ENCODE results near the gene EPB41L1. TPM values are rescaled to one million over a fixed set of nuclear protein-coding genes. Genes with fewer than 3 reads are reported as not detected.
A peak's percentile ranks its signal among the peaks of the same experiment; 100 is the strongest.

Gene EPB41L1
- total RNA-seq, 1 donor from 2014 or later: 16.7 TPM

DNA sequence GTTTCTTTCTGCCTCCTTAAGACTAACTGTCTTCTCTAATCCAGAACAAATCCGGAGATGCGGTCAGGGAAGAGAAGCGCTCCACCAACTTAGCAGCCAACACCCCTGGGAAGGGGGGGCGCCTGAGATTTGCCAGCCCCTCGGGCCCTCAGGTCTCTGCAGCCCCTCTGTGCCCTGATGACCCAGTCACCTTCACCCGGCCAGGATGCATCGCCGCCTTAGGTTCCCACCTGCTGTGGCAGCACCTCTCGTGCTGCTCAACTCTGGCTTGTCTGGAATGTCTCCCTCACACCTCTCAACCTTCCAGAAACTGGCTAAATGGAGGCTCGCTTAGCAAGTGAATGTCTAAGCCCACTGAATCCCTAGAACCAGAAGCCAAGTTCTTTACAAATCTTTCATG lies 53.7 kb downstream of the EPB41L1 start:
- Histone ChIP-seq H3K4me1 (no peaks in the 10 kb centered on the region), H3K27me3 (no peaks in the 10 kb centered on the region), H3K9me3 (no peaks in the 10 kb centered on the region), H3K36me3 (peaks cover 41 to 66% of the 10 kb centered on the region in 2 donors), H3K4me3 (no peak overlapping the region), H3K27ac (no peak overlapping the region)
- no peak for DNase-seq (ENCODE audit: low spot score in 2 of 2)
- intact Hi-C loops (cut with DNase I): no loop called here
- TF ChIP-seq CTCF (IDR thresholded peaks at IDR 0.05): no peak

DNA sequence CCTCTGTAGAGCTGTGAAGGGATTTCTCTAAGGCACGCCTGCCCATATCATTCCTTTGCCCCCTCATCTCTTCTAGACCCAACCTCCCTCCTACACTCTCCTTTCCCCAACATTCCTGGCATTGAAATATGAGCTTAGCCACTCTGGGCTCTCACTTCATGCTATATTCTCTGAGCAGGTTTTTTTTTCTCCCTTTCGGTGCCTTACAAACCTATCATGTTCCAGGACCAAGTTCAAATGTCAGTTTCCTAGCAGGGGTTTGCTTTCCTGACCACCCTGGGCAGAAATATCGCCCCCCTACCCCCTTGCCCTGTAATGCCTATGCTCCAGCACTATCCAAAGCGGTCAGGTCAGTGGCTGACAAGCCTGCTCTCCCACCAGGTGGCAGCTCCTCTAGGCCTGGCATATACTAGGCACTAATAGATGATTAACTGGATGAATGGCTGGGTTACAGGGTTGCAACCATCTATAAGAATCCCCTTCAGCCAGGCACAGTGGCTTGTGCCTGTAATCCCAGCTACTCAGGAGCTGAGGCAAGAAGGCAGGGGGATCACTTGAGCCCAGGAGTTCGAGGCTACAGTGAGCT lies 56.0 kb downstream of the EPB41L1 start:
- intact Hi-C loops (cut with DNase I): no loop called here
- no peak for TF ChIP-seq CTCF (IDR thresholded peaks at IDR 0.05)
- Histone ChIP-seq H3K27ac (no peak overlapping the region), H3K4me1 (no peaks in the 10 kb centered on the region), H3K36me3 (peaks cover 42 to 72% of the 10 kb centered on the region in 2 donors), H3K27me3 (no peaks in the 10 kb centered on the region), H3K9me3 (no peaks in the 10 kb centered on the region), H3K4me3 (no peak overlapping the region)
- no peak for DNase-seq (ENCODE audit: low spot score in 2 of 2)

DNA sequence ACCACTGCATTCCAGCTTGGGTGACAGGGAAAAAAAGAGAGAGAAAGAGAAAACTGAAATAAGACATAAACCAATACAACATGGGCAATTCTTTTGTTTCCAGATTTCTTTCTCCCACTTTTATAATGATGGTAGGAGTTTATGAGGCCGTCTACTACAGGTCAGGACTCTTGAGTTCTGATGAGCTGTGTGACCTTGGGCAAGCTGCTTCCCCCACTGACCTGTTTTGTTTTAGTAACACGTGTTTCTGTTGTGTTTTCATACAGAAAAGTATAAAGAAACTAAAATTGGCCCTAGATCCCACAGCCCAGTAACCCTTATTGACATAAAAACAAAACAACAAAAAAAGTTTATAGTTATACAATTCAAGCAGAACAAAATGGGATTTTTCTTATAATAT lies 58.8 kb downstream of the EPB41L1 start:
- intact Hi-C loops (cut with DNase I): no loop called here
- no peaks in the 10 kb centered on the region for H3K27me3 ChIP-seq
- no peaks in the 10 kb centered on the region for H3K4me1 ChIP-seq
- TF ChIP-seq CTCF (IDR thresholded peaks at IDR 0.05): no peak
- no peak overlapping the region for H3K27ac ChIP-seq
- peaks cover 35 to 50% of the 10 kb centered on the region in 2 donors for H3K36me3 ChIP-seq
- H3K9me3 ChIP-seq: no peaks in the 10 kb centered on the region
- no peak for DNase-seq (ENCODE audit: low spot score in 2 of 2)
- no peak overlapping the region for H3K4me3 ChIP-seq

DNA sequence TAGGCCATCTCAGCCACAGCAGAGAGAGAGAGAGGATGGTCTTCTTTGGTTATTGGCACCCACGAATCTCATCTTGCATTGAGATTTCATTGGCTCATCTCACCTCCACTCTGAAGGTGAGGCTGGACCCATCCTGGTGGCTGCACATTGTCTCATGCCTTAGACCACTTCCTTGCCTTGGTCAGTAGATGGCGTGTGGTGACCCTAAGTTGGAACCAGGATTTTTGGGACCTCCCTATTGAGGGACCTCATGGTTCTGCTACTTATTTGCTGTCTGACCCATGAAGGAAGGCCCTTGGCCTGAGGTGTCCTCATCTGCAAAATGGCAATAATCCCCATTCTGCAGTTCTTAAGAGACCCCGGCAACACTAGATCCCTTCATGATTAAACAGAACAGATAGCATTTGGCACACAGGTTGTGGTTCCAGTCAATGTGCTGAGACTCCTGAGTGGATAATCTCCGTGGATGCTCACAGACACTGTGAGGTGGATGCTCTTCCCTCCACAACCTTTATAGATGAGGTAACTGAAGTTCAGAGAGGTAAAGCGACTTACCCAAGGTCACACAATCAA lies 60.2 kb downstream of the EPB41L1 start:
- no peak overlapping the region for H3K27ac ChIP-seq
- peak in 2 of 3 experiments; percentile 6 to 28 for TF ChIP-seq CTCF (IDR thresholded peaks at IDR 0.05)
- no peaks in the 10 kb centered on the region for H3K27me3 ChIP-seq
- no peak overlapping the region for H3K4me3 ChIP-seq
- intact Hi-C loops (cut with DNase I): no loop called here
- no peak for DNase-seq (ENCODE audit: low spot score in 2 of 2)
- H3K9me3 ChIP-seq: no peaks in the 10 kb centered on the region
- H3K36me3 ChIP-seq: peaks cover 37 to 49% of the 10 kb centered on the region in 2 donors
- no peaks in the 10 kb centered on the region for H3K4me1 ChIP-seq

DNA sequence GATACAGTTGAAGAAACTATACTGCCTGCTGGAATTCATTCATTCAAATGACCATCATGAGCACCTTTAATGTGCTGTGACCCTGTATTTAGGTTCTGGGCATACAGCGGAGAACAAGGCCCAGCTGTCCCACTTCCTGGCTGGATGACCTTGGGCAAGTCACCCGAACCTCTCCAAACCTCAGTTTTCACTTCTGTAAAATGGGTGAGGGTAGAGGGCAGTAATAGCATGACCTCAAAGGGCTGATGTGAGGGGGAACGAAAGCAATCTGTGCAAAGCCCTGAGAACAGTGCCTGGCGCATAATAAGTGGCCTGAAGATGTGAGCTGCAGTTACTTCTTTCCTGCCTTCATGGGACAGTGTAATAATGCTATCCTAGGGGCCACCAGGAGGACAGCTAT lies 61.2 kb downstream of the EPB41L1 start:
- Histone ChIP-seq H3K4me3 (no peak overlapping the region), H3K27ac (no peak overlapping the region), H3K27me3 (no peaks in the 10 kb centered on the region), H3K9me3 (no peaks in the 10 kb centered on the region), H3K36me3 (peaks cover 37 to 50% of the 10 kb centered on the region in 2 donors), H3K4me1 (no peaks in the 10 kb centered on the region)
- intact Hi-C loops (cut with DNase I): no loop called here
- no peak for TF ChIP-seq CTCF (IDR thresholded peaks at IDR 0.05)
- DNase-seq (ENCODE audit: low spot score in 2 of 2): no peak

Data from ascending aorta (tissue), 2 donors.